GM21786 (cell line): Measurements from ENCODE around the gene C13orf46.

Experiments
- ATAC-seq: cut with Tn5 transposase; IDR thresholded peaks from one replicate; pipeline ENCODE4 v1.9.1; 2021; ENCODE audit not compliant: unreplicated experiment

The C13orf46 gene

DNA sequence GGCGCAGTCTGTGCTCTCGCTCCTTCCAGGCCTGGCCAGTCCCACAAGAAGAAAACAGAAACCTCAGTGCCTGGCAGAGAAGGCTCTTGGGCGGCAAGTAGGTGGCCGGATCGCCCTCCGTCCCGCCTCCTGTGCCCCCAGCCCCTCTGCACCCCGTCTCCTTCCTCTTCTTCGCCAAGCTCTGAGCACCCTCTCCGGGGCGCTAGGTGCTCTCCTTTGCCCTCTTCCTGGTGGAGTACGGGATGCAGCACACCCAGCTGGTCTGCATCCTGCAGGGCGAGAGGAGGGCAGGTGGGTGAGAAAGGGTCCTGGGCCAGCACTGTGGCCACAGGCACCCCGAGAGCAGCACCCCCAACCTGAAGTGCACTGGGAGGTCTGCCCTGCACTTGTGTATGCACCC lies 17.3 kb downstream of the C13orf46 start:
- no peak for ATAC-seq

- ATAC-seq, result no peak
Observed at GRCh38 chr13:113955691-113956090, 18.2 kb downstream of the C13orf46 start.

DNA sequence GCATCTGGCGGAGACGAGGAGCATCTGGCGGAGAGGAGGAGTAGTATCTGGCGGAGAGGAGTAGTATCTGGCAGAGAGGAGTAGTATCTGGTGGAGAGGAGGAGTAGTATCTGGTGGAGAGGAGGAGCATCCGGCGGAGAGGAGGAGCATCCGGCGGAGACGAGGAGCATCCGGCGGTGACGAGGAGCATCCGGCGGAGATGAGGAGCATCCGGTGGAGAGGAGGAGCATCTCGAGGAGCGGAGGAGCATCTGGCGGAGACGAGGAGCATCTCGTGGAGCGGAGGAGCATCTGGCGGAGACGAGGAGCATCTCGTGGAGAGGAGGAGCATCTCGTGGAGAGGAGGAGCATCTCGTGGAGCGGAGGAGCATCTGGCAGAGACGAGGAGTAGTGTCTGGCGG lies 18.6 kb downstream of the C13orf46 start:
- ATAC-seq, result no peak

- ATAC-seq, result no peak
Observed at GRCh38 chr13:113954046-113954835, 19.6 kb downstream of the C13orf46 start.

DNA sequence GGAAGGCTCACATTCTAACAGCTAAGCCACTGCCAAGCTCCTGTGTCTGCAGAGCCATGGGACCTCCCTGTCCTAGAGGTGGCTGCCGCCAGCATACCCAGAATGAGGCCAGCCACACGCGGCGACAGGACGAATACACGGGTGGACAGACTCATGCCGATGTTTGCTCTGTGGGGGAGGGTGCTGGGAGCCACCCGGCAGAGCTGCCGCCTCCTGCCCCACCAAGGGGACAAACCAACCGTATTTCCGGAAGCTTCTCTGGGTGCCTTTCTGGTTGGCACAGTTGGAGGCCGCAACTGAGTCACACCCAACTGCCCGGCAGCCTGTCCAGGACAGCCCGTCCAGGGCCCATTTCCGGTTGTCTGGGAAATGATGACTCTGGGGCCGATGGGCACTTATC lies 20.3 kb downstream of the C13orf46 start:
- no peak for ATAC-seq

- ATAC-seq, result no peak
Observed at GRCh38 chr13:113952983-113953520, 20.8 kb downstream of the C13orf46 start.

DNA sequence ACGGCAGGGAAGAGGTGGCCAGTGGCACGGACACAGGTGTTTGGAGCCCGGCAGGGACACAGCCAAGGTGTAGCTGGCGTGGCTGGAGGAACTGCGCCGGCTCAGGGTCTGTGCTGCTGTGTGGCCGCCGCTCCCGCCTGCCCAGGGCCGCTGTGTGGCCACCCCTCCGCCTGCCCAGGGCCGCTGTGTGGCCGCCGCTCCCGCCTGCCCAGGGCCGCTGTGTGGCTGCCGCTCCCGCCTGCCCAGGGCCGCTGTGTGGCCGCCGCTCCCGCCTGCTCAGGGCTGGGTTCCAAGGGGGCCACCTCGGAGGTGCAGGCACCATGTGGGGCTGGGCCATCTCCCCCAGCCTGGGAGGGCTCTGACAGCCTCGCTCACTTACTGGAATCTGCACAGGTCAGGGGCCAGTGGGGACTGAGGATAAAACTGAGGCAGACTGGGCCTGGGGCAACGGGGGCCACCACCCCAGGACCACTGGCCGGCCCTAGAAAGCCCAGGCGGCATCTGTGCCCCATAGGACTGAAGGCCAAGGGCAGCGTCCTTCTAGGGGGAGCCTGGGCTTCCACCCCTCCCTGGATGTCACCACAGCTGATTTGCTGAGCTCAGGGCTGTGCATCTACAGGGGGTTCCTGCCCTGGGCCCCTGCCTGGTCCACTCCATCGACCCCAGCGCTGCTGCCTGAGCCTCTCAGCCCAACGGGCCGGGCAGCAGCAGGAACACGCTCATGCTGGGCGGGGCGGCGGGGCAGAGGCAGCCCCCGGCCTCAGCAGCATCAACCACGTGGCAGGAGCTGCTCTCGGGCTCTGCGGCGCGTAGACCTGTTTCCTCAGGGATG lies 21.5 kb downstream of the C13orf46 start:
- ATAC-seq, result no peak

- ATAC-seq, result peak; percentile 65
Observed at GRCh38 chr13:113951246-113951999, 22.5 kb downstream of the C13orf46 start.

GRCh38 chr13:113950451-113951245 lies 23.2 kb downstream of the C13orf46 start:
- ATAC-seq, result peak; percentile 13

DNA sequence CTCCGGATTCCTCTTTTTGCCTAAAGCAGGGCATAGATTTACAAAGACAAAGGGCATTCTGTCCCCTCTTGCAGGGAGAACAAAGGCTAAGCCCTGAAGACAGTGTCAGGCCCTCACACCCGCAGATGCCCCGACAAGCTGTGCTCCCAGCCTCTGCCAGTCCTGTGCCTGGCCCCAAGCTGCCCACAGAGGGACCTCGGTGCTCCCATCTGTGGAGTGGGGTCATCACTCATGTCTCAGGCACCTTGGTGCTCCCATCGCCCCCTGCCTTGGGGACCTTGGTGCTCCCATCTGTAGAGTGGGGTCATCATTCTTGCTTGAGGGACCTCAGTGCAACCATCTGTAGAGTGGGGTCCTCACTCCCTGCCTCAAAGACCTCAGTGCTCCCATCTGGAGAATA lies 24.3 kb downstream of the C13orf46 start:
- no peak for ATAC-seq

DNA sequence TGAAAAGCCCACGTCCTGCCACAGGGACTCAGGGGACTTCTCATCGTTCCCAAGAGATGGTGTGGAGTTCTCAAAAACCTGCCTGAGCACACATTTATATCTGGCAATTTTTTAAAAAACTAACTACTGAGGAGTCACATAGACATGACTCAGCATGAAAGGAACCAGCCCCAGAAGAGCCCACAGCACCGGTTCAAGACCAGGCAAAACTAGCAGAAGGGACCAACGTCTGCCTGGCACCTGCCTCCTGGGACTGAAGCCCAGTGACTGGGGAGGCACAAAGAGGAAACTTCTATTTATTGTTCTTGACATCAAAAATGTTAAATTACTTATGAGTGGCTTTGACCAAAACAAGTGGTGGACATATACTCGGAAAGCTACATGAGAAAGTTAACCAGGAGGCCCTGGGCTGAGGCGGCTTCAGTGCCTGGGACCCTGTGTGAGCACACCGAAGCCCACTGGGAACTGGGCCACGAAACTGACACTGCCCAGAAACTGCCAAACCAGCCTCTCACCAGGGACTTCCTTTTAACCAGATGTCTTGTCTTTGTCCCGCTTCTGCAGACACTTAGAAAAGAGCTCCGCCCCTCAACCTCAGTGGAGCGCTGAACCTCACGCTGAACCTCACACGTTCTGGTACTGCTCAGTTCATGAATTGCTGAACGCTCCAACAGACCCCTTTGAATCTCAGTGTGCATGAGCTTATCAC lies 25.7 kb downstream of the C13orf46 start:
- no peak for ATAC-seq

- no peak for ATAC-seq
Observed at GRCh38 chr13:113947311-113948033, 26.4 kb downstream of the C13orf46 start.

GRCh38 chr13:113946409-113947181 lies 27.3 kb downstream of the C13orf46 start:
- ATAC-seq, result no peak

DNA sequence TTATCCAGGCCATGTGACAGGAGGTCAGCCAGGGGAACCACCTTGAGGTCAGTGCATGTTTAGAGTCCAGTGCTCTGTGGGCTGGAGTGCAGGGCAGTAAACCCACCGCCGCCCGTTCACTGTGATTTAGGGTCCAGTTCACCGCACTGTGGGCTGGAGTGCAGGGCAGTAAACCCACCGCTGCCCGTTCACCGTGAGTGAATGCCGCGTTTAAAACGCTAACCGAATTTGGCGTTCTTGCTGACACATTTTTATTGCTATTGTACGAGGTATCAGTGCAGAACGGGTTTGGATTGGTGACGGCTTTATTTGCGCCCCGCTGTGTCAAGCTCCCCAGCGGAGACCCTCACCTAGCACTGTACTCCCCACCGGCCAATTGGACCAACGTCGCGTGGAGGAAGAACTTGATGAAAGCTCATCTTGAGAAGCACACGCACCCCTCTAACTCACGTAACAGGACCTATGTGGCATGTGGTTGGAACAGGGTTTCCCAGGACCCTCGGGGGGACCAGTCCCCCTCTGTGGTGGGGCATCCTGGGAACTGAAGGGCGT lies 27.9 kb downstream of the C13orf46 start:
- ATAC-seq, result no peak

GRCh38 chr13:113943821-113944565 lies 29.9 kb downstream of the C13orf46 start:
- ATAC-seq, result no peak

- no peak for ATAC-seq
Observed at GRCh38 chr13:113942591-113943103, 31.2 kb downstream of the C13orf46 start.

- no peak for ATAC-seq
Observed at GRCh38 chr13:113941571-113942191, 32.2 kb downstream of the C13orf46 start.
